Prostate gland (tissue), 1 donor: ENCODE data around the gene PPIG.

Experiments
- POLR2A ChIP-seq: fragments of 450-650 bp; IDR thresholded peaks from one replicate; pipeline ENCODE4 v1.6.1; 2016; ENCODE audit warnings: antibody characterized with exemption, mild to moderate bottlenecking
- POLR2AphosphoS5 ChIP-seq: sonication (generic); formaldehyde crosslinking; IDR thresholded peaks from one replicate; pipeline ENCODE4 v1.6.1; 2017; ENCODE audit warnings: antibody characterized with exemption

GRCh38 chr2:169623235-169623634 is 39.1 kb downstream of the PPIG start:
- TF ChIP-seq POLR2A (no peak), POLR2AphosphoS5 (no peak)
